K562 (cell line): ENCODE results near the gene PSMA6. TPM values are rescaled to one million over a fixed set of nuclear protein-coding genes. Genes with fewer than 3 reads are reported as not detected.
A peak's percentile ranks its signal among the peaks of the same experiment; 100 is the strongest.

Source experiments
- ADNP ChIP-seq: fragments of 200-800 bp; sonication (Bioruptor generic); IDR thresholded peaks from 2 replicates; pipeline ENCODE4 v1.6.1; 2016; ENCODE audit warnings: missing genetic modification characterization, missing compliant biosample characterization
- ETV6 ChIP-seq, 3 experiments: fragments of 150-350 bp in 1 of 3; sonication (generic) in 1 of 3; formaldehyde crosslinking in 1 of 3; IDR thresholded peaks; 2 replicates each; pipeline versions ENCODE4 v1.6.1 to v1.8.0; 2014 to 2022; ENCODE audit warnings: borderline replicate concordance in 2 of 3, low read depth in 2 of 3, antibody characterized with exemption in 1 of 3, low read length in 1 of 3, mild to moderate bottlenecking in 1 of 3, missing genetic modification reagents in 1 of 3
- ILK ChIP-seq: fragments of 450-650 bp; IDR thresholded peaks from 2 replicates; pipeline ENCODE4 v1.6.1; 2016; ENCODE audit warnings: missing genetic modification characterization, low read depth, mild to moderate bottlenecking, missing compliant biosample characterization, moderate library complexity, borderline replicate concordance
- MECOM ChIP-seq: fragments of 250-450 bp; sonication (Bioruptor Pico); IDR thresholded peaks from 2 replicates; pipeline ENCODE4 v1.8.0; 2022; ENCODE audit warnings: inconsistent platforms
- MYC ChIP-seq, 2 experiments: fragments of 250-450 bp in 1 of 2; sonication (Bioruptor Pico) in 1 of 2; IDR thresholded peaks; 2 replicates each; pipeline versions ENCODE4 v1.5.1 to v1.6.1; 2012 to 2021; ENCODE audit warnings: low read depth in 2 of 2, borderline replicate concordance in 1 of 2, improper control_type of control experiment in 1 of 2, low read length in 1 of 2, mild to moderate bottlenecking in 1 of 2, moderate library complexity in 1 of 2
- NR3C1 ChIP-seq: sonication (generic); formaldehyde crosslinking; IDR thresholded peaks from 2 replicates; pipeline ENCODE4 v1.8.1; 2022; ENCODE audit warnings: missing genetic modification reagents
- NRF1 ChIP-seq, 2 experiments: fragments of 450-650 bp; IDR thresholded peaks in 1 of 2; conservative IDR thresholded peaks in 1 of 2; 2 replicates each; pipeline ENCODE4 v1.6.1; 2014; ENCODE audit warnings: mild to moderate bottlenecking in 2 of 2
- PTTG1 ChIP-seq: fragments of 450-650 bp; IDR thresholded peaks from 2 replicates; pipeline ENCODE4 v1.6.1; 2016; ENCODE audit warnings: low read depth, mild to moderate bottlenecking, missing genetic modification characterization, missing compliant biosample characterization
- SIN3A ChIP-seq, 2 experiments: fragments of 150-350 bp in 1 of 2; IDR thresholded peaks; 2 replicates each; pipeline ENCODE4 v1.6.1; 2011 to 2016; ENCODE audit warnings: borderline replicate concordance in 2 of 2, low read depth in 2 of 2, low read length in 2 of 2, mild to moderate bottlenecking in 2 of 2, moderate library complexity in 2 of 2; ENCODE audit not compliant: control insufficient read depth in 1 of 2
- ZBTB17 ChIP-seq: fragments of 450-650 bp; formaldehyde crosslinking; IDR thresholded peaks from 2 replicates; pipeline ENCODE4 v1.4.0; 2020; ENCODE audit warnings: mild to moderate bottlenecking
- ZNF197 ChIP-seq: fragments of 200-800 bp; sonication (Bioruptor generic); IDR thresholded peaks from 2 replicates; pipeline ENCODE4 v1.6.1; 2016; ENCODE audit warnings: low read depth, missing genetic modification characterization, missing compliant biosample characterization
- ZNF79 ChIP-seq: fragments of 250-450 bp; sonication (Bioruptor Pico); IDR thresholded peaks from 2 replicates; pipeline ENCODE4 v1.4.0; 2020; ENCODE audit warnings: low read depth, mild to moderate bottlenecking, moderate library complexity
- polyA plus RNA-seq, 8 experiments: library from polyadenylated mRNA; depleted of rRNA in 4 of 8; stranded (reverse) in 5 of 8; unstranded in 3 of 8; fragments of >200 nt; fragmentation: Nextera tagmentation in 2 of 8; fragmentation: Illumina TruSeq in 1 of 8; extraction: Ambion mirVana in 2 of 8; extraction: Trizol in 1 of 8; gene quantifications; 2 replicates each; pipeline versions ENCODE4 v1.2.1 to v1.2.3, GENCODE V29; 2011 to 2014; ENCODE audit warnings: inconsistent platforms in 1 of 8, missing spikeins in 1 of 8
- total RNA-seq, 7 experiments: library from RNA; depleted of rRNA in 6 of 7; stranded (reverse); fragments of >200 nt in 6 of 7; fragmentation: Illumina TruSeq in 2 of 7; extraction: Trizol in 2 of 7; gene quantifications; 2 replicates each; pipeline versions ENCODE4 v1.2.1 to v1.2.3, GENCODE V29; 2011 to 2021; ENCODE audit warnings: low replicate concordance in 1 of 7
- TF ChIP-seq, protein P1 (sequence below): fragments of 450-650 bp; formaldehyde crosslinking; conservative IDR thresholded peaks from 2 replicates; pipeline ENCODE4 v1.4.0; 2022; ENCODE audit warnings: mild to moderate bottlenecking, missing genetic modification characterization
- TF ChIP-seq, protein P2 (sequence below), 3 experiments: fragments of 200-800 bp in 1 of 3; sonication (Bioruptor generic) in 1 of 3; sonication (generic) in 1 of 3; formaldehyde crosslinking in 1 of 3; IDR thresholded peaks; 2 replicates each; pipeline versions ENCODE4 v1.6.1 to v1.8.0; 2016 to 2022; ENCODE audit warnings: mild to moderate bottlenecking in 2 of 3, missing compliant biosample characterization in 2 of 3, missing genetic modification characterization in 2 of 3, missing genetic modification reagents in 1 of 3
- TF ChIP-seq, protein P3 (sequence below): fragments of 250-450 bp; sonication (Bioruptor Pico); IDR thresholded peaks from 2 replicates; pipeline ENCODE4 v1.4.0; 2020
- TF ChIP-seq, protein P4 (sequence below), 2 experiments: fragments of 250-450 bp in 1 of 2; fragments of 450-650 bp in 1 of 2; sonication (Bioruptor Pico) in 1 of 2; IDR thresholded peaks; 2 replicates each; pipeline versions ENCODE4 v1.6.1 to v1.8.0; 2016 to 2021; ENCODE audit warnings: mild to moderate bottlenecking in 2 of 2, moderate library complexity in 2 of 2, missing compliant biosample characterization in 1 of 2, missing genetic modification characterization in 1 of 2
- TF ChIP-seq, protein P5 (sequence below): fragments of 200-400 bp; formaldehyde crosslinking; IDR thresholded peaks from 2 replicates; pipeline ENCODE4 v1.6.1; 2017; ENCODE audit warnings: mild to moderate bottlenecking, low read depth, low read length, moderate library complexity

The PSMA6 gene
- total and polyA plus RNA-seq, 9 of the 15 experiments (the other 6 are each of a cell fraction or from before 2014, with no cell fraction given) = 210 to 952 (median 288) TPM

DNA sequence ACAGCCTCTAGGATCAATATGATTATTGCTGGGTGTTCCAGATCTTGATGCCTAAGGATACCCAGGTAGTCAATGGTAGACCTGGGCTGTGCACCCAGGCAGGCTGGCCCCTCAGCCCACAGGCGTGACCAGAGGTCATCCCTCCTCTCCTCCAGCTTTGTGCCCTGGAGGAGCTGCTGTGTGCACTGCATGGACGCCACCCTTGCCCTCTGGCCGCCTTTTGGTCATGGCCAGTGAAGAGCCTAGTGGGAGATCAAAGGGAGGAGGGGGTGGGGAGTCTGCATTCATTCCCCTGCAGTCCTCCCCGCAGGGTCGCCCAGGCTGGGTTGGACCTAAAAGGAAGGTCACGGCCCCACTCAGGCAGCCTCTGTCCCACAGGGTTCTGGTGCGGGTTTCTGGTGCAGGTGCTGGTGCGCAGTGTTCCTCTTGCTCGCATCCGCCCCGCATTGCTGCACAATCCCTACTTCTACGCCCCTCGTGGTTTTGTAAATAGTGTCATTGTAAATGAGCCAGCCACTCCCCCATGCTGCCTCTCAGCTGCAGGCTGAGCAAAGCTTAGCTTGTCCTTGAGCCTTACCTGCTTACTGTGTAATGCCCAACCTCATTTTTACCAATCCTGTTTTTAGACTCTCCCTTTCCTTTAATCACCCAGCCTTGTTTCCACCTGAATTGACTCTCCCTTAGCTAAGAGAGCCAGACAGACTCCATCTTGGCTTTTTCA, 55.3 kb downstream of the PSMA6 start (continued):
- TF ChIP-seq ETV6 (IDR thresholded peaks at IDR 0.05; ENCODE audit: borderline replicate concordance in 1 of 2, low read depth in 2 of 2, low read length in 1 of 2) (no peak), ETV6 (CRISPR knock-in tag; IDR thresholded peaks at IDR 0.05; ENCODE audit: borderline replicate concordance) (no peak), ZBTB17 (peak; percentile 86), ILK (tag) (peak; percentile 61; the same call in 1 of the 2 replicates), NRF1 (conservative IDR thresholded peaks at IDR 0.05 in 1 of 2, IDR thresholded peaks at IDR 0.05 in 1 of 2) (peak in 1 of 2 experiments; percentile 40; a peak in 1 of 4 replicates), SIN3A (IDR thresholded peaks at IDR 0.05; ENCODE audit: borderline replicate concordance in 2 of 2, control insufficient read depth in 1 of 2, low read depth in 2 of 2, low read length in 2 of 2) (no peak), MYC (IDR thresholded peaks at IDR 0.05; ENCODE audit: low read depth, low read length) (no peak), MYC (CRISPR knock-in tag; IDR thresholded peaks at IDR 0.05; ENCODE audit: borderline replicate concordance, low read depth) (0 out of 2 replicates have a peak, but pooled peaks have one; percentile 37), MECOM (CRISPR knock-in tag) (peak; percentile 49; the same call in 1 of the 2 replicates), PTTG1 (tag) (peak; percentile 87), ZNF197 (CRISPR knock-in tag) (0 out of 2 replicates have a peak, but pooled peaks have one; percentile 69), NR3C1 (CRISPR knock-in tag) (no peak), ZNF79 (CRISPR knock-in tag) (0 out of 2 replicates have a peak, but pooled peaks have one; percentile 60), ADNP (tag) (no peak)
- TF ChIP-seq, protein P1, sequence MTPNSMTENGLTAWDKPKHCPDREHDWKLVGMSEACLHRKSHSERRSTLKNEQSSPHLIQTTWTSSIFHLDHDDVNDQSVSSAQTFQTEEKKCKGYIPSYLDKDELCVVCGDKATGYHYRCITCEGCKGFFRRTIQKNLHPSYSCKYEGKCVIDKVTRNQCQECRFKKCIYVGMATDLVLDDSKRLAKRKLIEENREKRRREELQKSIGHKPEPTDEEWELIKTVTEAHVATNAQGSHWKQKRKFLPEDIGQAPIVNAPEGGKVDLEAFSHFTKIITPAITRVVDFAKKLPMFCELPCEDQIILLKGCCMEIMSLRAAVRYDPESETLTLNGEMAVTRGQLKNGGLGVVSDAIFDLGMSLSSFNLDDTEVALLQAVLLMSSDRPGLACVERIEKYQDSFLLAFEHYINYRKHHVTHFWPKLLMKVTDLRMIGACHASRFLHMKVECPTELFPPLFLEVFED (CRISPR knock-in tag) = 0 out of 2 replicates have a peak, but pooled peaks have one; percentile 52
- TF ChIP-seq, protein P2, sequence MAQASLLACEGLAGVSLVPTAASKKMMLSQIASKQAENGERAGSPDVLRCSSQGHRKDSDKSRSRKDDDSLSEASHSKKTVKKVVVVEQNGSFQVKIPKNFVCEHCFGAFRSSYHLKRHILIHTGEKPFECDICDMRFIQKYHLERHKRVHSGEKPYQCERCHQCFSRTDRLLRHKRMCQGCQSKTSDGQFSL (CRISPR knock-in tag; IDR thresholded peaks at IDR 0.05) = no peak
- TF ChIP-seq, protein P2 (tag; IDR thresholded peaks at IDR 0.05) = peak in 1 of 2 experiments; percentile 79; a peak in 1 of 4 replicates
- TF ChIP-seq, protein P3, sequence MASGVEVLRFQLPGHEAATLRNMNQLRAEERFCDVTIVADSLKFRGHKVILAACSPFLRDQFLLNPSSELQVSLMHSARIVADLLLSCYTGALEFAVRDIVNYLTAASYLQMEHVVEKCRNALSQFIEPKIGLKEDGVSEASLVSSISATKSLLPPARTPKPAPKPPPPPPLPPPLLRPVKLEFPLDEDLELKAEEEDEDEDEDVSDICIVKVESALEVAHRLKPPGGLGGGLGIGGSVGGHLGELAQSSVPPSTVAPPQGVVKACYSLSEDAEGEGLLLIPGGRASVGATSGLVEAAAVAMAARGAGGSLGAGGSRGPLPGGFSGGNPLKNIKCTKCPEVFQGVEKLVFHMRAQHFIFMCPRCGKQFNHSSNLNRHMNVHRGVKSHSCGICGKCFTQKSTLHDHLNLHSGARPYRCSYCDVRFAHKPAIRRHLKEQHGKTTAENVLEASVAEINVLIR = peak; percentile 62
- TF ChIP-seq, protein P4, sequence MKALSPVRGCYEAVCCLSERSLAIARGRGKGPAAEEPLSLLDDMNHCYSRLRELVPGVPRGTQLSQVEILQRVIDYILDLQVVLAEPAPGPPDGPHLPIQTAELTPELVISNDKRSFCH (CRISPR knock-in tag; IDR thresholded peaks at IDR 0.05) = 0 out of 2 replicates have a peak, but pooled peaks have one; percentile 47
- TF ChIP-seq, protein P4 (tag; IDR thresholded peaks at IDR 0.05) = peak; percentile 98
- TF ChIP-seq, protein P5, sequence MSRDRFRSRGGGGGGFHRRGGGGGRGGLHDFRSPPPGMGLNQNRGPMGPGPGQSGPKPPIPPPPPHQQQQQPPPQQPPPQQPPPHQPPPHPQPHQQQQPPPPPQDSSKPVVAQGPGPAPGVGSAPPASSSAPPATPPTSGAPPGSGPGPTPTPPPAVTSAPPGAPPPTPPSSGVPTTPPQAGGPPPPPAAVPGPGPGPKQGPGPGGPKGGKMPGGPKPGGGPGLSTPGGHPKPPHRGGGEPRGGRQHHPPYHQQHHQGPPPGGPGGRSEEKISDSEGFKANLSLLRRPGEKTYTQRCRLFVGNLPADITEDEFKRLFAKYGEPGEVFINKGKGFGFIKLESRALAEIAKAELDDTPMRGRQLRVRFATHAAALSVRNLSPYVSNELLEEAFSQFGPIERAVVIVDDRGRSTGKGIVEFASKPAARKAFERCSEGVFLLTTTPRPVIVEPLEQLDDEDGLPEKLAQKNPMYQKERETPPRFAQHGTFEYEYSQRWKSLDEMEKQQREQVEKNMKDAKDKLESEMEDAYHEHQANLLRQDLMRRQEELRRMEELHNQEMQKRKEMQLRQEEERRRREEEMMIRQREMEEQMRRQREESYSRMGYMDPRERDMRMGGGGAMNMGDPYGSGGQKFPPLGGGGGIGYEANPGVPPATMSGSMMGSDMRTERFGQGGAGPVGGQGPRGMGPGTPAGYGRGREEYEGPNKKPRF = no peak
